Measurements from ENCODE around the gene PRL.

The PRL gene

DNA sequence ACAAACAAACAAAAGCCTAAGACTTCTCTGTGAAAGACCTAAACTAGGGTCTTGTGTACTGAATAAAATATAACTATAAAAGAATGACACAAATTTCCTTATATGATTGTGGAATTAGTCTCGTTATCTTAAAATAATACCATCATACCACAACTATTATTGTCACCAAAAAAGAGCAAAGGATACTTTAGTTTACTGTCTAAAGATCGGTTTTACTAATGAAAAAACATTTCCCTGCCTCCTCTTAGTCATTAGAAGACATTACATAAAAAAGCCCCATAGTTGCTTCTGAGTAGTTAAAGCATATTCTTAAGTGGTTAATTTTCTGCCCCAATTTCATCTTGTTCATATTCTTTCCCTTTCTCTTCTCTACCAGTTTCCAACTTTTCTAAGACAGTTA, 33.1 kb downstream of the PRL start:
- Histone ChIP-seq H3K36me3 (ENCODE audit: control insufficient read depth in 5 of 5, insufficient read depth in 5 of 5, low read length in 5 of 5) (no peaks in the 10 kb centered on the region), H3K4me3 (ENCODE audit: low read depth in 1 of 5, low read length in 5 of 5) (no peak overlapping the region), H3K9ac (ENCODE audit: low read length in 5 of 5) (no peak overlapping the region), H3K4me1 (ENCODE audit: control insufficient read depth in 5 of 5, insufficient read depth in 5 of 5, low read length in 5 of 5) (no peaks in the 10 kb centered on the region), H3K9me3 (ENCODE audit: control insufficient read depth in 5 of 5, low read length in 5 of 5) (no peaks in the 10 kb centered on the region), H3K27me3 (ENCODE audit: control insufficient read depth in 5 of 5, insufficient read depth in 4 of 5, low read length in 5 of 5) (no peaks in the 10 kb centered on the region), H3K27ac (ENCODE audit: low read depth, low read length) (no peak overlapping the region)

DNA sequence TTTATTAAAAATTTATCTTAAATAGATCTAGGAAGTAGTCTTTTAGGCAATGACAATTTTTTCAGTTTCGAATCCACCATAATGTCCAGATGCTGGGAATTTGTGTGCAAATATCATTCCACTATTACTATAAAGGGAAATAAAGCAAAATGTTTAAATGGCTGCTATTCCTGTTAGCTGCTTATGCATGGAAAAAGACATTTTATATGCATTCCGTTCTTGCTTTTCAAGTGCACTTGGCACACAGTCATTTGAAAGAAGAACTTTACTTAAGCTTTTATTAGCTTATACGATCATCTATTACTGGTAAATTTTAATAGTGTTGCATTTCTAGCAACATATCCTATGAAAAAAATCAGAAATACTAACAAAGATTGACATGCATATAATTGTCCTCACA, 42.0 kb downstream of the PRL start:
- no peaks in the 10 kb centered on the region for H3K36me3 ChIP-seq (ENCODE audit: control insufficient read depth in 5 of 5, insufficient read depth in 5 of 5, low read length in 5 of 5)
- no peak overlapping the region for H3K27ac ChIP-seq (ENCODE audit: low read depth, low read length)
- peaks cover 5 to 7% (median 6%) of the 10 kb centered on the region in 5 donors for H3K9me3 ChIP-seq (ENCODE audit: control insufficient read depth in 5 of 5, low read length in 5 of 5)
- H3K9ac ChIP-seq (ENCODE audit: low read length in 5 of 5): no peak overlapping the region
- H3K27me3 ChIP-seq (ENCODE audit: control insufficient read depth in 5 of 5, insufficient read depth in 4 of 5, low read length in 5 of 5): no peaks in the 10 kb centered on the region
- H3K4me3 ChIP-seq (ENCODE audit: low read depth in 1 of 5, low read length in 5 of 5): no peak overlapping the region
- H3K4me1 ChIP-seq (ENCODE audit: control insufficient read depth in 5 of 5, insufficient read depth in 5 of 5, low read length in 5 of 5): peaks cover 0 to 12% (median 8%) of the 10 kb centered on the region in 5 donors

DNA sequence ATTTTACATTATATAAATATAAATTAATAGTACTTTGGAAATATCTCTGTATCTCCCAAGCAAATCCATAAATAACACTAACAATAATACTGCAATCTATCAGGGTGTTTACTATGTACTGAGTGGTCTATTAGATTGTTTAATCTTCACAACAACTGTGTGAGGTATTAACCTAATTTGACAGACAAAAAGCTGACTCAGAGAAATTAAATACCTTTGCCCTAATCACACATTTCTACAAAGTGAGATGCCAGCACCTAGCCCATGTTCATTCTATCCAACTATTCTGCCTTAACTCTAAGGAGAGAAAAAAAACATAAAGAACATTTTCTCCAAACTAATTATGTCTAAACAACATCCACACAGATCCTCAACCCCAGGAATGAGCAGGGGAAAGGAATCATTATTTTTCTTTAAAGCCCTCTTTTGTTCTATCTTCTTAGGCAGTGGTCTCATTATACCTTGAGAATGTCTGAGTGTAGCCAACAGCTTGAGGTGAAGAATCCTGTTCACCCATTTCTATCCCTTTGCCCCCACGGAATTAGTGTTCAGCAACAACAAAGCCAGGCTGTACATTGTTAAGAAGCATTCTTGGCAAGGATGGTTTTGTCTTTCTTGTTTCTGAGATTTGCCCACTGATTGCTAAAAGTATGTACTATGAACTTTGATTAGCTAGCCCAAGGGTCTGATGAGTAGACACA, 42.7 kb downstream of the PRL start:
- H3K4me1 ChIP-seq (ENCODE audit: control insufficient read depth in 5 of 5, insufficient read depth in 5 of 5, low read length in 5 of 5): peaks cover 1 to 15% (median 12%) of the 10 kb centered on the region in 5 donors
- H3K27me3 ChIP-seq (ENCODE audit: control insufficient read depth in 5 of 5, insufficient read depth in 4 of 5, low read length in 5 of 5): no peaks in the 10 kb centered on the region
- H3K27ac ChIP-seq (ENCODE audit: low read depth, low read length): no peak overlapping the region
- H3K9me3 ChIP-seq (ENCODE audit: control insufficient read depth in 5 of 5, low read length in 5 of 5): peaks cover 5 to 7% (median 6%) of the 10 kb centered on the region in 5 donors
- no peak overlapping the region for H3K4me3 ChIP-seq (ENCODE audit: low read depth in 1 of 5, low read length in 5 of 5)
- no peaks in the 10 kb centered on the region for H3K36me3 ChIP-seq (ENCODE audit: control insufficient read depth in 5 of 5, insufficient read depth in 5 of 5, low read length in 5 of 5)
- H3K9ac ChIP-seq (ENCODE audit: low read length in 5 of 5): no peak overlapping the region

DNA sequence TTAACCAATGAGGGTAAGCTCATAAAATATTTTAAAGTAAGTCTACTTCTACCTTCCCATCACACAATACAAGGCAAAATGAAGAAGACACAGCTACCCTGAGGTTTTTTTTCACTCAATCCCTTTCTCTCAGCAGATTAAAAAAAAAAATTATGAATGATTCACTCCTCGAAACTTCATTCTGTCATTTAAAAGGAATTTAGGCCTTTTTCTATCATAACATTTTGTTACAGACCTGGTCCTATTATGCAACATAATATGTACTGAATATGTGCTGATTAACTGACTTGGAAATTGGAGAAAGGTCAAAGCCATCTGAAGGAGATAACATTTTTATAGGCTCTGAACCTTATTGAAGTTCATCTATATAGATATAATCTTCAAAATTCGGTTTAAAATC, 45.5 kb downstream of the PRL start:
- H3K4me1 ChIP-seq (ENCODE audit: control insufficient read depth in 5 of 5, insufficient read depth in 5 of 5, low read length in 5 of 5): peaks cover 2 to 25% (median 21%) of the 10 kb centered on the region in 5 donors
- H3K36me3 ChIP-seq (ENCODE audit: control insufficient read depth in 5 of 5, insufficient read depth in 5 of 5, low read length in 5 of 5): no peaks in the 10 kb centered on the region
- no peaks in the 10 kb centered on the region for H3K27me3 ChIP-seq (ENCODE audit: control insufficient read depth in 5 of 5, insufficient read depth in 4 of 5, low read length in 5 of 5)
- peaks cover 0 to 3% (median 0%) of the 10 kb centered on the region in 5 donors for H3K9me3 ChIP-seq (ENCODE audit: control insufficient read depth in 5 of 5, low read length in 5 of 5)
- no peak overlapping the region for H3K4me3 ChIP-seq (ENCODE audit: low read depth in 1 of 5, low read length in 5 of 5)
- no peak overlapping the region for H3K27ac ChIP-seq (ENCODE audit: low read depth, low read length)
- H3K9ac ChIP-seq (ENCODE audit: low read length in 5 of 5): no peak overlapping the region

DNA sequence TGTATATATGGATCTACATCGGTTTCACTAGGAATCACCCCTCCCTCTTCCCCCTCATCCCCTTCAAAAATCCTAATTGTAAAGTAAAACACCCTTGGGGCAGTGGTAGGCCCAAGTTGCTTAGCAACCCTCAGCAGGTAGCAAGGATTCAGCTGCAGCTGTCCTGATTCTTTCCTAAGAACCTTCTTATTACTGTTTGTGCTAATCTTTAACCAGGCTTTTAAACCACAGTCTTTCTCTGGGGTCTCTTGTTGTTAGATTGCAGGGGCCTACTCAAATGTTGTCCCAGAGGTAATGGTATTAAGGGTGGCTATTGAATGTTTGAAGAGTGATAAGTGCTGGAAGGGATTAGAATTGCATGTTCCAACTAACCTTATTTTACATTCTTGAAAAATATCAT, 46.4 kb downstream of the PRL start:
- Histone ChIP-seq H3K4me1 (ENCODE audit: control insufficient read depth in 5 of 5, insufficient read depth in 5 of 5, low read length in 5 of 5) (peaks cover 2 to 25% (median 21%) of the 10 kb centered on the region in 5 donors), H3K36me3 (ENCODE audit: control insufficient read depth in 5 of 5, insufficient read depth in 5 of 5, low read length in 5 of 5) (no peaks in the 10 kb centered on the region), H3K27me3 (ENCODE audit: control insufficient read depth in 5 of 5, insufficient read depth in 4 of 5, low read length in 5 of 5) (no peaks in the 10 kb centered on the region), H3K9ac (ENCODE audit: low read length in 5 of 5) (no peak overlapping the region), H3K9me3 (ENCODE audit: control insufficient read depth in 5 of 5, low read length in 5 of 5) (peaks cover 0 to 3% (median 0%) of the 10 kb centered on the region in 5 donors), H3K27ac (ENCODE audit: low read depth, low read length) (peak overlapping the region; percentile 22), H3K4me3 (ENCODE audit: low read depth in 1 of 5, low read length in 5 of 5) (no peak overlapping the region)

DNA sequence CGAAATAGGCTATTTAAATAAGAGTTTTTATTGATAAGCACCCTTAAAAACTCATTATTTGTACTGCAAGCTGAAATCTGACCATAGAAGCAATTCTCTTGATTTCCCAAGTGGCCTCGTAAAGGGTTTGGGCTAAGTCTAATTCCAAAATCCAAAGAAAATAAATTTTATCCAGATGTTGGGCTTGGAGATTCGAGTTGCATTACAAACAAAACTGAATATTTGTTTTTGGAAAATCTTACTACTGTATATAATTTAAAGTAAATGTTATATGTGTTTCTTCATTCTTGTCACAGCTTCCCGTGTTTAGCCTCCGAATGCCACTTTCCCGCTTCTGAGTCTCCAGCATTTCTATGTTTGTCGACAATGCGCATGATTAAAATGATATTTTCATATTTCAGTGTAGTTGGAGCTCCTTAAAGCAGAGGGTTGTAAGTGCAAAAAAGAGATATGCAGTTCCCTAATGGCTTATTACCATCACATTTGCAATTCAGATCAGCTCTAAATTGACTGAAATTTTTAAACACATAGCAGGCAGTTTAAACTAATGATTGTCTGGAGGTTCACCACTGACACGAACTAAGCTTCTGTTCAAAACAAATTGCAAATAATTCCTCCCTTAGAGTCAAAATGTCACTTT, 47.0 kb downstream of the PRL start:
- peak overlapping the region; percentile 58 for H3K27ac ChIP-seq (ENCODE audit: low read depth, low read length)
- no peak overlapping the region for H3K4me3 ChIP-seq (ENCODE audit: low read depth in 1 of 5, low read length in 5 of 5)
- H3K9me3 ChIP-seq (ENCODE audit: control insufficient read depth in 5 of 5, low read length in 5 of 5): peaks cover 0 to 3% (median 0%) of the 10 kb centered on the region in 5 donors
- no peak overlapping the region for H3K9ac ChIP-seq (ENCODE audit: low read length in 5 of 5)
- H3K36me3 ChIP-seq (ENCODE audit: control insufficient read depth in 5 of 5, insufficient read depth in 5 of 5, low read length in 5 of 5): no peaks in the 10 kb centered on the region
- peaks cover 2 to 25% (median 21%) of the 10 kb centered on the region in 5 donors for H3K4me1 ChIP-seq (ENCODE audit: control insufficient read depth in 5 of 5, insufficient read depth in 5 of 5, low read length in 5 of 5)
- H3K27me3 ChIP-seq (ENCODE audit: control insufficient read depth in 5 of 5, insufficient read depth in 4 of 5, low read length in 5 of 5): no peaks in the 10 kb centered on the region

DNA sequence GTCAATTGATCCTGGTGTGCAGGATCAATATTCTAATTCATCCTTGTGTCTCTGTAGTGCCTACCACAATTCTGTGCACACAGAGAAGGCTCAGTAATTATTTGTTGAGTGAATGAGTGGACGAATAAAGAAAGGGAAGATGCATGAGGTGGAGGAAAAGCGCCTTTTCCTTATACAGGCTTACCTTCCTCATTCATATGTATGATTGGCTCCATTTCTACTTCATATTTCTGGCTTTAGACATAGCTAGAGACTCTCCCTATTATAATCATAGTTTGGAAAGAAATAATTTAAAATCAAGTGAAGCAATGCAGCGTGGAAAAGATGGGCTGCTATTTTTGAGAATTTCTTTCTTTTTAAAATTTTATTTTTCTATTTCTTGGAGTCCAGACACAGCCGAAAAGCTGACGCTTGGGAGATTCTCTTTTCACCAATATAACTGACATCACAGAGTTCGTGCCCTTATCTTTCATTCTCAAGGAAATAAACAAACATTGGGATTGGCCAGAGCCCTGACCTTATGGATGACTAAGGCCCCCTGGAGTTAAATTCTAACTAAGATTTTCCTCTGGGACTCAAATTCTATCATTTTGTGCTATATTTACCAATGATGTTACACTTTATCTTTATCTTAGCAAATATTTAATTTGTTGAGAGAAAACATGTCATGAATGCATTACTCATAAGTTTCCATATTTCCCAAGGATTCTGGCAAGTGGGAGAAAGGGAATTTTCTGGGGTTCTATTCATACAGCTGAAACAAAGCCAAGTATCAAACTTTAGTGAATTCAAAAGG, 48.1 kb downstream of the PRL start:
- H3K4me1 ChIP-seq (ENCODE audit: control insufficient read depth in 5 of 5, insufficient read depth in 5 of 5, low read length in 5 of 5): peaks cover 2 to 25% (median 21%) of the 10 kb centered on the region in 5 donors
- H3K9ac ChIP-seq (ENCODE audit: low read length in 5 of 5): no peak overlapping the region
- no peaks in the 10 kb centered on the region for H3K36me3 ChIP-seq (ENCODE audit: control insufficient read depth in 5 of 5, insufficient read depth in 5 of 5, low read length in 5 of 5)
- H3K27ac ChIP-seq (ENCODE audit: low read depth, low read length): peak overlapping the region; percentile 58
- H3K27me3 ChIP-seq (ENCODE audit: control insufficient read depth in 5 of 5, insufficient read depth in 4 of 5, low read length in 5 of 5): no peaks in the 10 kb centered on the region
- peaks cover 0 to 3% (median 0%) of the 10 kb centered on the region in 5 donors for H3K9me3 ChIP-seq (ENCODE audit: control insufficient read depth in 5 of 5, low read length in 5 of 5)
- no peak overlapping the region for H3K4me3 ChIP-seq (ENCODE audit: low read depth in 1 of 5, low read length in 5 of 5)

DNA sequence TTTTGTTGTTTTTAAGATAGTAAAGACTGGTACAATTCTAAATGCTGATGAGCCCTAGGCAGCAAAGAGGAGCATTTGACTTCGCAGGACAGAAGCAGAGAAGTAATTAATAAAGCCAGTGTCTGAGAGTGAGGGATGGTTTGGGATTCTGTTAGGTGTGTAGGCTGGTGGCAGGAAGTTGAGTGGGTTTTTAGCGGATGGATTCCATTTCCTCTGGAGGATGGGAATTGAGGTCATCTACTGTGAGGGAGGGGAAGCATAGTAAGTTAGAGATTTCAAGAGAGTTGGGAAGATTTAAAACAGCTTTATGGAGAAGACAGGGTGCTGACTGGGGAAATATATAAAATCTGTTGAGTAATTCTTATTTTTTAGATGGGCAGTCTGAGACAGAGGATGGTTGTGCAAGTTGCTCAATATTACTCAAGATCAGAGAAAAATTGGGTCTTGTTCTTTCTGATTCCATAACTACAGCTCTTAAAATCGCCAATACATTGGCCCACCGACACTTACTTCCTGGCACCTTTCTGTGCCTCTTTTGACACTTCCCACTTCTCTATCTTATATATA, 48.8 kb downstream of the PRL start:
- Histone ChIP-seq H3K9me3 (ENCODE audit: control insufficient read depth in 5 of 5, low read length in 5 of 5) (peaks cover 0 to 3% (median 0%) of the 10 kb centered on the region in 5 donors), H3K4me3 (ENCODE audit: low read depth in 1 of 5, low read length in 5 of 5) (no peak overlapping the region), H3K36me3 (ENCODE audit: control insufficient read depth in 5 of 5, insufficient read depth in 5 of 5, low read length in 5 of 5) (no peaks in the 10 kb centered on the region), H3K27ac (ENCODE audit: low read depth, low read length) (peak overlapping the region; percentile 41), H3K9ac (ENCODE audit: low read length in 5 of 5) (no peak overlapping the region), H3K4me1 (ENCODE audit: control insufficient read depth in 5 of 5, insufficient read depth in 5 of 5, low read length in 5 of 5) (peaks cover 2 to 25% (median 21%) of the 10 kb centered on the region in 5 donors), H3K27me3 (ENCODE audit: control insufficient read depth in 5 of 5, insufficient read depth in 4 of 5, low read length in 5 of 5) (no peaks in the 10 kb centered on the region)

DNA sequence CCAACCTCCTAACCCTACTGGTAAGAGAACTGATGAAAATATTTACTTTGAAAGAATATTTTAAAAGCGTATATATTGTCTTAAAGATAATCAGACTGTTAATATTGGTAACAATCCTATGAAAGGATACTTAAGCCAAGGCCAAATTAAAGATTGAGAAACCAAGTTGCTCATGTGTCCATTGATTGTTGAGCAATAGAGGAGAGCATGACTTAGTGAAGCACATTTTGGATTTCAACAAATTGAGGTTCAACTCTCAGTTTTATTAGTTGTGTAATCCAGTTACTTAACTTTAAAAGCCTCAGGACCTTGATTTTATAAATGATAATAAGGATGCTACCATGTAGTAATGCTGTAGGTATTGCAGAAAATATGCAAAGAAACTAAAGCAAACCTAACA, 56.8 kb downstream of the PRL start:
- no peaks in the 10 kb centered on the region for H3K27me3 ChIP-seq (ENCODE audit: control insufficient read depth in 5 of 5, insufficient read depth in 4 of 5, low read length in 5 of 5)
- H3K9me3 ChIP-seq (ENCODE audit: control insufficient read depth in 5 of 5, low read length in 5 of 5): peaks cover 0 to 4% (median 0%) of the 10 kb centered on the region in 5 donors
- peaks cover 0 to 10% (median 0%) of the 10 kb centered on the region in 5 donors for H3K4me1 ChIP-seq (ENCODE audit: control insufficient read depth in 5 of 5, insufficient read depth in 5 of 5, low read length in 5 of 5)
- no peaks in the 10 kb centered on the region for H3K36me3 ChIP-seq (ENCODE audit: control insufficient read depth in 5 of 5, insufficient read depth in 5 of 5, low read length in 5 of 5)
- H3K27ac ChIP-seq (ENCODE audit: low read depth, low read length): peak overlapping the region; percentile 59
- no peak overlapping the region for H3K9ac ChIP-seq (ENCODE audit: low read length in 5 of 5)
- H3K4me3 ChIP-seq (ENCODE audit: low read depth in 1 of 5, low read length in 5 of 5): no peak overlapping the region
